ENCODE results near the gene TBCEL.

Gene TBCEL

DNA sequence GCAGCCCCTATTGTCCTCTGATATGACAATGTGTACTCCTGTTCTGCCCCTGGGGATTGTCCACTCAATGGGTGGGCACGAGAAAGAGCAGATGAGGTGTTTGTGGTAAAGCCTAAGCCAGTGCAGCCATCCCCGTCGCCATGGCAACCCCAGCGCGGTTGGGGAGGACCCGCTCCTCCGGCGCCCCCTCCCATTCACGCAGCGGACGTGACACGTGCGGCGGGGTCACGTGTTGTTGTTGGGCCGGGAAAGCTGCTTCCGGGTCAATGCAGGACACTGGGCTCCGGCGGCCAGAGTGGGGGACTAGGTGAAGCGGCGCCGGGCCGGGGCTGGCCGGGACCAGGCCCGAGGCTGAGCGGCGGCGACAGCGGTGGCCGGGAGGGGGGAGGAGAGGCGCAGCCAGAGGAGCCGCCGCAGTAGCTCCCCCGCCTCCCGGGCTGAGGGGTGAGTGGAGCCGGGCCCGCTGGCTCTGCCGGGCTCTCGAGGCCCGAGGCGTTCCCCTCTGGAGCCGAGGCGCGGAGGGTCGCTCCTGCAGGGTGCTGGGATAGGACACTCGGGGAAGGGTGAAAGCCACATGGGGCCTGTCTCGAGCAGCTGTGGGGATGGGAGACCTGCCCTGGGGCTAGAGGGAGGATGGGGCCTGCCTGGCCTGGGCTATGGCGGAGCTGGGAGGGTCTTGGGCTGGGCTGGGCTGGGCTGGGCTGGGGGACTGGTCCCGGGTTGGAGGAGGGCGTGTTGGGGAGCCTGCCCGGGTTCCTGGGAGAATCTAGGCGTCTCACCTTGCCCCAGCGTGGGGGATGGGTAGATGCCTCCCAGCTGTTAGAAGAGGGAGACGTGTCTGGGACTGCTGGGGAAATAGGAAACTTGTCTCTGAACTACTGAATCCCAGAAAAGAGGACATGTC, at the start of gene TBCEL:
Gene TBCEL (plus strand): TSS at position 255 of the 904 bp plus-strand sequence. CDS start 21,589 bp downstream, outside the sequence.
- peaks cover 20% of the 10 kb centered on the region for H3K4me1 ChIP-seq (ENCODE audit: control insufficient read depth, insufficient read depth, low read length)
- H3K9ac ChIP-seq (ENCODE audit: low read length): peak within 1 kb of the TSS; percentile 90
- peak within 1 kb of the TSS; percentile 80 for H3K4me3 ChIP-seq (ENCODE audit: low read length)
- no peaks in the 10 kb centered on the region for H3K9me3 ChIP-seq (ENCODE audit: control insufficient read depth, low read length)
- no peaks in the 10 kb centered on the region for H3K36me3 ChIP-seq (ENCODE audit: control insufficient read depth, insufficient read depth, low read length, severe bottlenecking)
- DNase-seq (ENCODE audit: low read depth): peak; percentile 93
- H3K27me3 ChIP-seq (replicated peaks; ENCODE audit: control insufficient read depth, insufficient read depth, low read length): no peaks in the 10 kb centered on the region

DNA sequence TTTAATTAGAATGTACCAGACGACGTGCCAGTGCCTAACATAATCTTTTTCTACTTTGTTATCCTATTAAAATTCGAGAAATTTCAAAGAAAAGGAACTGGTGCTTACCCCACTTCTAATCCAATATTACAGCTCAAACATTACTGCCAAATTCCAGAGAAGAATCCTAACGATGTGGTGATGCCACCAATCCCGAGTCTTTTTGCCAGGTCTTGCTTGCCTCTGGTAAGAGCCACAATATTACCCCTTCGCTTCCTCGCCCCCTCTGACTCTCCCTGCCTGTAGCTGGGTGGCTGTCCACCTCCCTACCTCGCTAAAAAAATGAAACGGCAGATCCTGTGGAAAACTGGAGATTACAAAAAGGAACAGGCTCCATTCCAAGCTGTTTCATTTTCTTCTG, 49.4 kb upstream of the TBCEL start:
- DNase-seq (ENCODE audit: low read depth): no peak
- H3K36me3 ChIP-seq (ENCODE audit: control insufficient read depth, insufficient read depth, low read length, severe bottlenecking): no peaks in the 10 kb centered on the region
- H3K9me3 ChIP-seq (ENCODE audit: control insufficient read depth, low read length): no peaks in the 10 kb centered on the region
- peaks cover 49% of the 10 kb centered on the region for H3K27me3 ChIP-seq (replicated peaks; ENCODE audit: control insufficient read depth, insufficient read depth, low read length)
- H3K9ac ChIP-seq (ENCODE audit: low read length): no peak overlapping the region
- no peaks in the 10 kb centered on the region for H3K4me1 ChIP-seq (ENCODE audit: control insufficient read depth, insufficient read depth, low read length)
- no peak overlapping the region for H3K4me3 ChIP-seq (ENCODE audit: low read length)

- Histone ChIP-seq H3K9me3 (ENCODE audit: control insufficient read depth, low read length) (no peaks in the 10 kb centered on the region), H3K27me3 (replicated peaks; ENCODE audit: control insufficient read depth, insufficient read depth, low read length) (peaks cover 49% of the 10 kb centered on the region), H3K36me3 (ENCODE audit: control insufficient read depth, insufficient read depth, low read length, severe bottlenecking) (no peaks in the 10 kb centered on the region), H3K9ac (ENCODE audit: low read length) (no peak overlapping the region), H3K4me3 (ENCODE audit: low read length) (no peak overlapping the region), H3K4me1 (ENCODE audit: control insufficient read depth, insufficient read depth, low read length) (no peaks in the 10 kb centered on the region)
- no peak for DNase-seq (ENCODE audit: low read depth)
These were observed 48.9 kb upstream of the TBCEL start for GRCh38 chr11:120974965-120975364.

DNA sequence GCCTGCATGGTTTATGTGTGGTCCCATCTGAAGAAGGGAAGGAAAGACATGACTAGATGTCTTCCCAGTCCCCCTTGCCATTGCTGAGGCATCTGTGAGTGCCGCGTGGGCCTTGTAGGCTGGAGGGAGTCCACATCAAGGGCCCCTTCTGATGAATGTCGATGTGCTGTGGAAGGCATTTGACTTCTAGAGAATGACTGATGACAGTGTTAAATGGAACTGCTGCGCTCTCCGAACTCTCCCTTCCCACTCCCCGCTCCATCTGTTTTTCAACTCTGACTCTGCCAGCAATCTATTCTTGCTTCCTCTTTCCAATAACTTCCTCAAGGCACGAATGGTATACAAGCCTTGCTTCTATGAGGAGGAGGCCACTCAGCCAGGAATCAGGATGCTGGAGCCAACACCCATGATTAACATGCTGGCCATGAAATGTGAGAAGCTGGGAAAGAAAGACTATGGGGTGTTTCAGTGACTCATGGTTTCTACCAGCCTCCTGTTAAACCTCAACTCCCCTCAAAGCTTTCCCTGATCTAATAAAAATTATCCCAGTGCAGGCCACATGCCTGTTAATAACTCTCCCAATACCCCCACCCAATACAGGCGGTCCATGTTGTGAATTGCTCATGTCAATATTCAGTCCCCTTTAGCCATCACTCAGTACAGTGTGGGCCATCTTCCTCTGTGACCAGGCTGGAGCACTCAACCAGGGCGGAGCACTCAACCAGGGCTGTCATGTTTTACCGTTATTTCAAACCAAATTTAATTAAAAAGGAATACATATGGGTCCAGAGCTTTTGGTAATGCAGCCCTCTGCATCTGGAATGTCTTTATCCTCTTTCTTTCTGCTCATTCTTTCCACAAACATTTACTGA, 46.4 kb upstream of the TBCEL start:
- Histone ChIP-seq H3K4me3 (ENCODE audit: low read length) (no peak overlapping the region), H3K36me3 (ENCODE audit: control insufficient read depth, insufficient read depth, low read length, severe bottlenecking) (no peaks in the 10 kb centered on the region)
- no peak for DNase-seq (ENCODE audit: low read depth)

GRCh38 chr11:120978701-120979100, 45.2 kb upstream of the TBCEL start:
- Histone ChIP-seq H3K36me3 (ENCODE audit: control insufficient read depth, insufficient read depth, low read length, severe bottlenecking) (no peaks in the 10 kb centered on the region), H3K4me3 (ENCODE audit: low read length) (no peak overlapping the region), H3K27me3 (replicated peaks; ENCODE audit: control insufficient read depth, insufficient read depth, low read length) (peaks cover 35% of the 10 kb centered on the region), H3K9ac (ENCODE audit: low read length) (peak overlapping the region; percentile 23), H3K9me3 (ENCODE audit: control insufficient read depth, low read length) (no peaks in the 10 kb centered on the region), H3K4me1 (ENCODE audit: control insufficient read depth, insufficient read depth, low read length) (no peaks in the 10 kb centered on the region)
- no peak for DNase-seq (ENCODE audit: low read depth)

More for the DNA sequence above, 46.4 kb upstream of the TBCEL start:
- Histone ChIP-seq H3K9me3 (ENCODE audit: control insufficient read depth, low read length) (no peaks in the 10 kb centered on the region), H3K9ac (ENCODE audit: low read length) (no peak overlapping the region), H3K4me1 (ENCODE audit: control insufficient read depth, insufficient read depth, low read length) (no peaks in the 10 kb centered on the region), H3K27me3 (replicated peaks; ENCODE audit: control insufficient read depth, insufficient read depth, low read length) (peaks cover 44% of the 10 kb centered on the region)

GRCh38 chr11:120985718-120986569, 38.0 kb upstream of the TBCEL start:
- no peaks in the 10 kb centered on the region for H3K36me3 ChIP-seq (ENCODE audit: control insufficient read depth, insufficient read depth, low read length, severe bottlenecking)
- no peaks in the 10 kb centered on the region for H3K4me1 ChIP-seq (ENCODE audit: control insufficient read depth, insufficient read depth, low read length)
- DNase-seq (ENCODE audit: low read depth): peak; percentile 74
- H3K27me3 ChIP-seq (replicated peaks; ENCODE audit: control insufficient read depth, insufficient read depth, low read length): peaks cover 40% of the 10 kb centered on the region
- H3K9ac ChIP-seq (ENCODE audit: low read length): peak overlapping the region; percentile 75
- H3K9me3 ChIP-seq (ENCODE audit: control insufficient read depth, low read length): no peaks in the 10 kb centered on the region
- peak overlapping the region; percentile 74 for H3K4me3 ChIP-seq (ENCODE audit: low read length)

GRCh38 chr11:120988603-120989002, 35.3 kb upstream of the TBCEL start:
- Histone ChIP-seq H3K9ac (ENCODE audit: low read length) (no peak overlapping the region), H3K9me3 (ENCODE audit: control insufficient read depth, low read length) (no peaks in the 10 kb centered on the region), H3K4me1 (ENCODE audit: control insufficient read depth, insufficient read depth, low read length) (no peaks in the 10 kb centered on the region), H3K27me3 (replicated peaks; ENCODE audit: control insufficient read depth, insufficient read depth, low read length) (peaks cover 55% of the 10 kb centered on the region), H3K36me3 (ENCODE audit: control insufficient read depth, insufficient read depth, low read length, severe bottlenecking) (no peaks in the 10 kb centered on the region), H3K4me3 (ENCODE audit: low read length) (no peak overlapping the region)
- DNase-seq (ENCODE audit: low read depth): no peak

DNA sequence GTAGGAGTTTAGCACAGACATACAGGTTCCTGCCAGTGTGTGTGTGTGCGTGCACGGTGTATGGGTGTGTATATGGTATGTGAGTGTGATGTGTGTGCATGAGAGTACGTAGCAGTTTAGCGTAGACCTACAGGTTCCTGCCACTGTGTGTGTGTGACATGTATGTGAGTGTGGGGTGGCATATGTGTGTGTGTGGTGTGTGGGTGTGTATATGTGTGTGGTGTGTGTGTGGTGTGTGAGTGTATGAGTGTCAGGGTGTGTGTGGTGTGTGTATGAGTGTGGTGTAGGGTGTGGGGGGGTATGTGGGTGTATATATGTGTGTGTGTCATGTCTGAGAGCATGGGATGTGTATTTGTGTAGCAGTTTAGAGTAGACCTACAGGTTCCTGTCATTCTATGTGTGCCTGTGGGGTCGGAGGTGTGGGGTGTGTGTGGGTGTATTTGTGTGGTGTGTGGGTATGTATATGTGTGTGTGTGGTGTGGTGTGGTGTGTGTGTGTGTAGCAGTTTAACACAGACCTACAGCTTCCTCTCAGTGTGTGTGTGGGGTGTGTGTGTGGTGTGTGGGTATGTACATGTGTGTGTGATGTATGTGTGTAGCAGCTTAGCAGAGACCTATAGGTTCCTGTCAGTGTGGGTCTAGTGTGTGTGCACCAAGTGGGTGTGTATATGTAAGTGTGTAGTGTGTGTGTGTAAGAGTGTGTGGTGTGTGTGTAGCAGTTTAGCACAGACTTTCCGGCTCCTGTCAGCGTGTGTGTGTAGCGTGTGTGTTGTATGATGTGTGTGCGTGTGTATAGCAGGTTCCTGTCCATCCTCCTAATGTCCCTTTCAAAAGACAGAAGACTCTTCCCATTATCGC, 31.8 kb upstream of the TBCEL start:
- no peaks in the 10 kb centered on the region for H3K4me1 ChIP-seq (ENCODE audit: control insufficient read depth, insufficient read depth, low read length)
- no peaks in the 10 kb centered on the region for H3K9me3 ChIP-seq (ENCODE audit: control insufficient read depth, low read length)
- no peaks in the 10 kb centered on the region for H3K36me3 ChIP-seq (ENCODE audit: control insufficient read depth, insufficient read depth, low read length, severe bottlenecking)
- no peak overlapping the region for H3K4me3 ChIP-seq (ENCODE audit: low read length)
- no peak for DNase-seq (ENCODE audit: low read depth)
- peaks cover 51% of the 10 kb centered on the region for H3K27me3 ChIP-seq (replicated peaks; ENCODE audit: control insufficient read depth, insufficient read depth, low read length)
- no peak overlapping the region for H3K9ac ChIP-seq (ENCODE audit: low read length)

GRCh38 chr11:120994091-120994859, 29.6 kb upstream of the TBCEL start:
- H3K4me1 ChIP-seq (ENCODE audit: control insufficient read depth, insufficient read depth, low read length): no peaks in the 10 kb centered on the region
- no peaks in the 10 kb centered on the region for H3K9me3 ChIP-seq (ENCODE audit: control insufficient read depth, low read length)
- no peak overlapping the region for H3K4me3 ChIP-seq (ENCODE audit: low read length)
- DNase-seq (ENCODE audit: low read depth): no peak
- no peaks in the 10 kb centered on the region for H3K36me3 ChIP-seq (ENCODE audit: control insufficient read depth, insufficient read depth, low read length, severe bottlenecking)
- H3K27me3 ChIP-seq (replicated peaks; ENCODE audit: control insufficient read depth, insufficient read depth, low read length): peaks cover 57% of the 10 kb centered on the region
- no peak overlapping the region for H3K9ac ChIP-seq (ENCODE audit: low read length)
